Loucy (cell line): Measurements from ENCODE around the gene YTHDF1.

ENCODE experiments used
- CTCF ChIP-seq: fragments of 200-600 bp; sonication (generic); conservative IDR thresholded peaks from 2 replicates; pipeline ENCODE4 v1.5.1; 2014; ENCODE audit warnings: mild to moderate bottlenecking, antibody characterized with exemption, low read length
- EZH2phosphoT487 ChIP-seq: fragments of 200-600 bp; IDR thresholded peaks from 2 replicates; pipeline ENCODE4 v1.6.1; 2018; ENCODE audit warnings: antibody characterized with exemption, mild to moderate bottlenecking, moderate library complexity, borderline replicate concordance

- TF ChIP-seq EZH2phosphoT487 (no peak), CTCF (no peak)
Measured at GRCh38 chr20:63253065-63253437, 37.1 kb upstream of the YTHDF1 start.
